DND-41 (cell line): ENCODE results near the gene ZNF624.
A peak's percentile ranks its signal among the peaks of the same experiment; 100 is the strongest.

Source experiments
- ATAC-seq: fragments of 200-7000 bp; cut with Tn5 transposase; 3 replicates; pipeline ENCODE4 v1.9.1; 2021; ENCODE audit warnings: low read depth; ENCODE audit not compliant: insufficient read depth
- DNase-seq: peaks from one replicate; pipeline ENCODE4 v3.0.0-alpha.2; 2020
- H2AFZ ChIP-seq: 2 replicates; pipeline ENCODE4 v1.6.0; 2012; ENCODE audit warnings: low read depth, low read length
- H3K27ac ChIP-seq: 2 replicates; pipeline ENCODE4 v1.5.1; 2012; ENCODE audit warnings: low read length, inconsistent platforms
- H3K27me3 ChIP-seq: fragments of 200-600 bp; sonication (generic); 2 replicates; pipeline ENCODE4 v1.6.0; 2012; ENCODE audit warnings: low read length, mild to moderate bottlenecking, inconsistent platforms; ENCODE audit not compliant: insufficient read depth, poor library complexity
- H3K36me3 ChIP-seq: 2 replicates; pipeline ENCODE4 v1.5.1; 2012; ENCODE audit warnings: low read length, inconsistent platforms; ENCODE audit not compliant: insufficient read depth
- H3K4me1 ChIP-seq: 2 replicates; pipeline ENCODE4 v1.5.1; 2012; ENCODE audit warnings: mild to moderate bottlenecking, low read length; ENCODE audit not compliant: insufficient read depth
- H3K4me2 ChIP-seq: 2 replicates; pipeline ENCODE4 v1.6.0; 2012; ENCODE audit warnings: mild to moderate bottlenecking, moderate library complexity, low read length, inconsistent platforms; ENCODE audit not compliant: insufficient read depth
- H3K4me3 ChIP-seq, 2 experiments: fragments of 200-600 bp in 1 of 2; shearing (Covaris generic) in 1 of 2; 2 replicates each; pipeline ENCODE4 v1.5.1; 2012 to 2016; ENCODE audit warnings: inconsistent platforms in 2 of 2, low read length in 2 of 2, mild to moderate bottlenecking in 2 of 2, low read depth in 1 of 2, moderate library complexity in 1 of 2
- H3K79me2 ChIP-seq: 2 replicates; pipeline ENCODE4 v1.6.0; 2012; ENCODE audit warnings: low read length, inconsistent platforms; ENCODE audit not compliant: insufficient read depth
- H3K9ac ChIP-seq: 2 replicates; pipeline ENCODE4 v1.6.0; 2012; ENCODE audit warnings: low read depth, mild to moderate bottlenecking, inconsistent platforms, low read length, moderate library complexity
- H3K9me3 ChIP-seq: 2 replicates; pipeline ENCODE4 v1.5.1; 2012; ENCODE audit warnings: low read length, moderate library complexity, mild to moderate bottlenecking, inconsistent platforms; ENCODE audit not compliant: insufficient read depth, severe bottlenecking
- H4K20me1 ChIP-seq: 2 replicates; pipeline ENCODE4 v1.6.0; 2012; ENCODE audit warnings: low read length; ENCODE audit not compliant: insufficient read depth
- EZH2 ChIP-seq: IDR thresholded peaks from 3 replicates; pipeline ENCODE4 v1.6.1; 2012; ENCODE audit warnings: borderline replicate concordance, low read depth, mild to moderate bottlenecking, moderate library complexity, low read length, inconsistent platforms; ENCODE audit not compliant: severe bottlenecking
- TF ChIP-seq, protein P1 (sequence below): IDR thresholded peaks from 2 replicates; pipeline ENCODE4 v1.5.1; 2012; ENCODE audit warnings: borderline replicate concordance, low read length, moderate library complexity, mild to moderate bottlenecking; ENCODE audit not compliant: poor library complexity, severe bottlenecking; ENCODE audit errors: extremely low read depth

Gene ZNF624

GRCh38 chr17:16583781-16584180 lies 69.9 kb downstream of the ZNF624 start:
- Histone ChIP-seq H4K20me1 (no peaks in the 10 kb centered on the region), H3K9ac (peak overlapping the region; percentile 49), H3K4me2 (peak overlapping the region; percentile 90), H3K4me3 (peak overlapping the region in 1 of 2 experiments; percentile 68; a peak in 3 of 4 replicates), H3K27ac (no peak overlapping the region; the same call in 1 of the 2 replicates), H2AFZ (peak overlapping the region; percentile 96), H3K4me1 (peaks cover 23% of the 10 kb centered on the region), H3K27me3 (no peaks in the 10 kb centered on the region), H3K9me3 (no peaks in the 10 kb centered on the region), H3K36me3 (no peaks in the 10 kb centered on the region), H3K79me2 (no peaks in the 10 kb centered on the region)
- DNase-seq (peak; percentile 15), ATAC-seq (peak; percentile 23; the same call in 2 of the 3 replicates)
- TF ChIP-seq EZH2 = no peak
- TF ChIP-seq, protein P1, sequence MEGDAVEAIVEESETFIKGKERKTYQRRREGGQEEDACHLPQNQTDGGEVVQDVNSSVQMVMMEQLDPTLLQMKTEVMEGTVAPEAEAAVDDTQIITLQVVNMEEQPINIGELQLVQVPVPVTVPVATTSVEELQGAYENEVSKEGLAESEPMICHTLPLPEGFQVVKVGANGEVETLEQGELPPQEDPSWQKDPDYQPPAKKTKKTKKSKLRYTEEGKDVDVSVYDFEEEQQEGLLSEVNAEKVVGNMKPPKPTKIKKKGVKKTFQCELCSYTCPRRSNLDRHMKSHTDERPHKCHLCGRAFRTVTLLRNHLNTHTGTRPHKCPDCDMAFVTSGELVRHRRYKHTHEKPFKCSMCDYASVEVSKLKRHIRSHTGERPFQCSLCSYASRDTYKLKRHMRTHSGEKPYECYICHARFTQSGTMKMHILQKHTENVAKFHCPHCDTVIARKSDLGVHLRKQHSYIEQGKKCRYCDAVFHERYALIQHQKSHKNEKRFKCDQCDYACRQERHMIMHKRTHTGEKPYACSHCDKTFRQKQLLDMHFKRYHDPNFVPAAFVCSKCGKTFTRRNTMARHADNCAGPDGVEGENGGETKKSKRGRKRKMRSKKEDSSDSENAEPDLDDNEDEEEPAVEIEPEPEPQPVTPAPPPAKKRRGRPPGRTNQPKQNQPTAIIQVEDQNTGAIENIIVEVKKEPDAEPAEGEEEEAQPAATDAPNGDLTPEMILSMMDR = no peak

GRCh38 chr17:16573466-16573865 lies 80.2 kb downstream of the ZNF624 start:
- ATAC-seq = no peak
- H3K9me3 ChIP-seq = no peaks in the 10 kb centered on the region
- peaks cover 5% of the 10 kb centered on the region for H3K79me2 ChIP-seq
- H4K20me1 ChIP-seq = no peaks in the 10 kb centered on the region
- no peak for TF ChIP-seq EZH2
- TF ChIP-seq, protein P1 = no peak
- H3K4me3 ChIP-seq = no peak overlapping the region
- no peak for DNase-seq
- H3K4me2 ChIP-seq = no peak overlapping the region
- H3K36me3 ChIP-seq = no peaks in the 10 kb centered on the region
- no peaks in the 10 kb centered on the region for H3K27me3 ChIP-seq
- no peak overlapping the region for H3K9ac ChIP-seq
- peaks cover 10% of the 10 kb centered on the region for H3K4me1 ChIP-seq
- H2AFZ ChIP-seq = no peak overlapping the region
- H3K27ac ChIP-seq = no peak overlapping the region
